ENCODE results near the gene PRDX2.

DNA sequence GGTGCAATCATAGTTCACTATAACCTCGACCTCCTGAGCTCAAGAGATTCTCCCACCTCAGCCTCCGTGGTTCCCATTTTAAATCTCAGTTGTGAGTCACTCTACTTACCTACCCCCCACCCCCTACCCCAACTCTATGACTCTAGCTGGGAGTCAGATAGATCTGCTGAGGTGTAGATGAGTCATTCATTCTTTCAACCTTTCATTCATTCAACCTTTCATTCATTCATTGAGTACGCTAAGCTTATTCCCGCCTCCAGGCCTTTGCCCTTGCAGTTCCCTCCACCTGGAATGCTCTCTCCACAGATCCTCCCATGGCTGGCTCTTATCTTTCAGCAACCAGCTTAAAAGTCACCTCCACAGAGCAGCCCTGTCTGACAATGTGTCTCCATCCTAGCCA lies 35.6 kb upstream of the PRDX2 start:
- TF ChIP-seq CTCF (IDR thresholded peaks at IDR 0.05; ENCODE audit: low read length) (no peak), EZH2 (IDR thresholded peaks at IDR 0.05; ENCODE audit: borderline replicate concordance, low read length) (no peak)

All from OCI-LY1 (cell line).